Natural killer cell treated with Interleukin-12 subunit alpha and Interleukin-12 subunit beta and Interleukin-15 and Interleukin-18, amount 100 ng/mL, for 72 hours (primary cell): Measurements from ENCODE around the gene RERE. TPM values are rescaled to one million over a fixed set of nuclear protein-coding genes. Genes with fewer than 3 reads are reported as not detected.
"Not testable (repeated sequence)": the region's sequence is repeated elsewhere in the genome, so short reads cannot be mapped to it uniquely, and the experiment has no call there.

ENCODE experiments used
- ATAC-seq, 2 donors: fragments of 150-1000 bp; cut with Tn5 transposase in 1 of 2; sonication (Bioruptor Pico), chemical (Tn5 transposase) in 1 of 2; 2 replicates each; pipeline ENCODE4 v1.10.0; 2021
- DNase-seq: peaks from one replicate; pipeline ENCODE4 v3.0.0; 2022; ENCODE audit warnings: low spot score
- H3K27ac Mint-ChIP-seq, 2 donors: 1 replicate in 1 of 2; 2 replicates in 1 of 2; pipeline ENCODE4 v1.8.0; 2022; ENCODE audit warnings: mixed read lengths in 2 of 2, mild to moderate bottlenecking in 1 of 2, moderate library complexity in 1 of 2
- H3K27me3 Mint-ChIP-seq, 2 donors: 1 replicate in 1 of 2; 2 replicates in 1 of 2; pipeline ENCODE4 v1.8.0; 2022; ENCODE audit warnings: mixed read lengths in 2 of 2
- H3K36me3 Mint-ChIP-seq: one replicate; pipeline ENCODE4 v1.8.0; 2022; ENCODE audit warnings: mixed read lengths
- H3K4me1 Mint-ChIP-seq, 2 donors: 1 replicate in 1 of 2; 2 replicates in 1 of 2; pipeline ENCODE4 v1.8.0; 2022; ENCODE audit warnings: low read depth in 2 of 2, mixed read lengths in 2 of 2, mild to moderate bottlenecking in 1 of 2
- H3K4me3 Mint-ChIP-seq: one replicate; pipeline ENCODE4 v1.8.0; 2022; ENCODE audit warnings: mixed read lengths
- H3K9me3 Mint-ChIP-seq: 2 replicates; pipeline ENCODE4 v1.8.0; 2022; ENCODE audit warnings: mixed read lengths
- total RNA-seq, 2 donors: library from RNA; stranded (reverse); gene quantifications; one replicate each; pipeline ENCODE4 v1.2.3, GENCODE V29; 2022

RERE gene
- total RNA-seq, 2 donors from 2014 or later = 38.2 to 72.4 TPM

- no peak overlapping the region for H3K27ac Mint-ChIP-seq
- DNase-seq (no peak), ATAC-seq (no peak)
- H3K36me3 Mint-ChIP-seq = no peaks in the 10 kb centered on the region
- H3K4me1 Mint-ChIP-seq = peaks cover 3 to 12% of the 10 kb centered on the region in 2 donors
- H3K9me3 Mint-ChIP-seq = no peaks in the 10 kb centered on the region
- H3K27me3 Mint-ChIP-seq = no peaks in the 10 kb centered on the region
- H3K4me3 Mint-ChIP-seq = no peak overlapping the region
Observed at GRCh38 chr1:8809342-8809736, 8.1 kb downstream of the RERE start.

- ATAC-seq (no peak), DNase-seq (no peak)
- no peak overlapping the region for H3K27ac Mint-ChIP-seq
- no peaks in the 10 kb centered on the region for H3K36me3 Mint-ChIP-seq
- peaks cover 0 to 3% of the 10 kb centered on the region in 2 donors for H3K4me1 Mint-ChIP-seq
- no peak overlapping the region for H3K4me3 Mint-ChIP-seq
- H3K9me3 Mint-ChIP-seq = no peaks in the 10 kb centered on the region
- no peaks in the 10 kb centered on the region for H3K27me3 Mint-ChIP-seq
Observed at GRCh38 chr1:8807004-8807403, 10.4 kb downstream of the RERE start.

GRCh38 chr1:8800416-8800815 is 17.0 kb downstream of the RERE start:
- H3K27me3 Mint-ChIP-seq = no peaks in the 10 kb centered on the region
- H3K4me3 Mint-ChIP-seq = no peak overlapping the region
- H3K4me1 Mint-ChIP-seq = peaks cover 0 to 8% of the 10 kb centered on the region in 2 donors
- H3K9me3 Mint-ChIP-seq = no peaks in the 10 kb centered on the region
- H3K36me3 Mint-ChIP-seq = no peaks in the 10 kb centered on the region
- no peak overlapping the region for H3K27ac Mint-ChIP-seq
- ATAC-seq = no peak
- DNase-seq = no peak

GRCh38 chr1:8797216-8797615 is 20.2 kb downstream of the RERE start:
- peaks cover 0 to 5% of the 10 kb centered on the region in 2 donors for H3K4me1 Mint-ChIP-seq
- peak overlapping the region in 1 of 2 donors; percentile 23 for H3K27ac Mint-ChIP-seq
- DNase-seq (no peak), ATAC-seq (no peak)
- H3K4me3 Mint-ChIP-seq = no peak overlapping the region
- H3K36me3 Mint-ChIP-seq = no peaks in the 10 kb centered on the region
- H3K9me3 Mint-ChIP-seq = no peaks in the 10 kb centered on the region
- no peaks in the 10 kb centered on the region for H3K27me3 Mint-ChIP-seq

- peak overlapping the region in 1 of 2 donors; percentile 23 for H3K27ac Mint-ChIP-seq
- DNase-seq (no peak), ATAC-seq (no peak)
- no peak overlapping the region for H3K4me3 Mint-ChIP-seq
- no peaks in the 10 kb centered on the region for H3K9me3 Mint-ChIP-seq
- no peaks in the 10 kb centered on the region for H3K36me3 Mint-ChIP-seq
- H3K4me1 Mint-ChIP-seq = peaks cover 0 to 5% of the 10 kb centered on the region in 2 donors
- no peaks in the 10 kb centered on the region for H3K27me3 Mint-ChIP-seq
Observed at GRCh38 chr1:8796812-8797211, 20.6 kb downstream of the RERE start.

GRCh38 chr1:8794605-8795004 is 22.8 kb downstream of the RERE start:
- no peaks in the 10 kb centered on the region for H3K36me3 Mint-ChIP-seq
- no peak for ATAC-seq
- H3K4me3 Mint-ChIP-seq = no peak overlapping the region
- no peak overlapping the region for H3K27ac Mint-ChIP-seq
- no peak for DNase-seq
- peaks cover 0 to 7% of the 10 kb centered on the region in 2 donors for H3K4me1 Mint-ChIP-seq
- no peaks in the 10 kb centered on the region for H3K9me3 Mint-ChIP-seq
- H3K27me3 Mint-ChIP-seq = no peaks in the 10 kb centered on the region

- no peaks in the 10 kb centered on the region for H3K9me3 Mint-ChIP-seq
- no peak overlapping the region for H3K27ac Mint-ChIP-seq
- no peak for ATAC-seq
- H3K27me3 Mint-ChIP-seq = no peaks in the 10 kb centered on the region
- no peak for DNase-seq
- H3K4me1 Mint-ChIP-seq = peaks cover 0 to 8% of the 10 kb centered on the region in 2 donors
- no peak overlapping the region for H3K4me3 Mint-ChIP-seq
- H3K36me3 Mint-ChIP-seq = no peaks in the 10 kb centered on the region
Observed at GRCh38 chr1:8791819-8792218, 25.6 kb downstream of the RERE start.

GRCh38 chr1:8790987-8791386 is 26.5 kb downstream of the RERE start:
- no peak overlapping the region for H3K4me3 Mint-ChIP-seq
- H3K27me3 Mint-ChIP-seq = no peaks in the 10 kb centered on the region
- DNase-seq (no peak), ATAC-seq (no peak)
- H3K27ac Mint-ChIP-seq = no peak overlapping the region
- no peaks in the 10 kb centered on the region for H3K9me3 Mint-ChIP-seq
- H3K4me1 Mint-ChIP-seq = peaks cover 3 to 7% of the 10 kb centered on the region in 2 donors
- no peaks in the 10 kb centered on the region for H3K36me3 Mint-ChIP-seq

GRCh38 chr1:8790478-8790877 is 27.0 kb downstream of the RERE start:
- H3K36me3 Mint-ChIP-seq = no peaks in the 10 kb centered on the region
- DNase-seq (no peak), ATAC-seq (no peak)
- H3K27ac Mint-ChIP-seq = no peak overlapping the region
- H3K9me3 Mint-ChIP-seq = no peaks in the 10 kb centered on the region
- H3K4me3 Mint-ChIP-seq = no peak overlapping the region
- peaks cover 5 to 7% of the 10 kb centered on the region in 2 donors for H3K4me1 Mint-ChIP-seq
- H3K27me3 Mint-ChIP-seq = no peaks in the 10 kb centered on the region

- no peak overlapping the region for H3K4me3 Mint-ChIP-seq
- no peaks in the 10 kb centered on the region for H3K36me3 Mint-ChIP-seq
- H3K4me1 Mint-ChIP-seq = peaks cover 5 to 7% of the 10 kb centered on the region in 2 donors
- ATAC-seq (no peak), DNase-seq (no peak)
- H3K27me3 Mint-ChIP-seq = no peaks in the 10 kb centered on the region
- no peaks in the 10 kb centered on the region for H3K9me3 Mint-ChIP-seq
- no peak overlapping the region for H3K27ac Mint-ChIP-seq
Observed at GRCh38 chr1:8789314-8790214, 27.9 kb downstream of the RERE start.

GRCh38 chr1:8787218-8787617 is 30.2 kb downstream of the RERE start:
- ATAC-seq (no peak), DNase-seq (no peak)
- Mint-ChIP-seq H3K27me3 (no peaks in the 10 kb centered on the region), H3K36me3 (no peaks in the 10 kb centered on the region), H3K9me3 (no peaks in the 10 kb centered on the region), H3K4me1 (peaks cover 11 to 12% of the 10 kb centered on the region in 2 donors), H3K27ac (no peak overlapping the region), H3K4me3 (no peak overlapping the region)

GRCh38 chr1:8786204-8786603 is 31.2 kb downstream of the RERE start:
- peaks cover 11 to 16% of the 10 kb centered on the region in 2 donors for H3K4me1 Mint-ChIP-seq
- not testable (repeated sequence) for ATAC-seq, H3K4me3 Mint-ChIP-seq

GRCh38 chr1:8782955-8783354 is 34.5 kb downstream of the RERE start:
- Mint-ChIP-seq H3K27me3 (no peaks in the 10 kb centered on the region), H3K4me1 (peaks cover 11 to 16% of the 10 kb centered on the region in 2 donors), H3K4me3 (no peak overlapping the region), H3K27ac (no peak overlapping the region), H3K9me3 (no peaks in the 10 kb centered on the region), H3K36me3 (no peaks in the 10 kb centered on the region)
- DNase-seq (no peak), ATAC-seq (no peak)

More at GRCh38 chr1:8786204-8786603, 31.2 kb downstream of the RERE start:
- DNase-seq, H3K36me3 Mint-ChIP-seq, H3K27me3 Mint-ChIP-seq, H3K9me3 Mint-ChIP-seq, H3K27ac Mint-ChIP-seq: not testable (repeated sequence)

GRCh38 chr1:8782001-8782620 is 35.3 kb downstream of the RERE start:
- Mint-ChIP-seq H3K27me3 (no peaks in the 10 kb centered on the region), H3K4me3 (no peak overlapping the region), H3K9me3 (no peaks in the 10 kb centered on the region), H3K27ac (no peak overlapping the region), H3K4me1 (peaks cover 11 to 16% of the 10 kb centered on the region in 2 donors), H3K36me3 (no peaks in the 10 kb centered on the region)
- ATAC-seq (no peak), DNase-seq (no peak)
